HG03558 (cell line): ENCODE data around the gene CALB2.
"Not testable (repeated sequence)": the region's sequence is repeated elsewhere in the genome, so short reads cannot be mapped to it uniquely, and the experiment has no call there.

Source experiments
- ATAC-seq: cut with Tn5 transposase; IDR thresholded peaks from one replicate; pipeline ENCODE4 v1.9.1; 2021; ENCODE audit warnings: moderate number of reproducible peaks; ENCODE audit not compliant: unreplicated experiment; ENCODE audit errors: extremely low read depth

CALB2 gene

DNA sequence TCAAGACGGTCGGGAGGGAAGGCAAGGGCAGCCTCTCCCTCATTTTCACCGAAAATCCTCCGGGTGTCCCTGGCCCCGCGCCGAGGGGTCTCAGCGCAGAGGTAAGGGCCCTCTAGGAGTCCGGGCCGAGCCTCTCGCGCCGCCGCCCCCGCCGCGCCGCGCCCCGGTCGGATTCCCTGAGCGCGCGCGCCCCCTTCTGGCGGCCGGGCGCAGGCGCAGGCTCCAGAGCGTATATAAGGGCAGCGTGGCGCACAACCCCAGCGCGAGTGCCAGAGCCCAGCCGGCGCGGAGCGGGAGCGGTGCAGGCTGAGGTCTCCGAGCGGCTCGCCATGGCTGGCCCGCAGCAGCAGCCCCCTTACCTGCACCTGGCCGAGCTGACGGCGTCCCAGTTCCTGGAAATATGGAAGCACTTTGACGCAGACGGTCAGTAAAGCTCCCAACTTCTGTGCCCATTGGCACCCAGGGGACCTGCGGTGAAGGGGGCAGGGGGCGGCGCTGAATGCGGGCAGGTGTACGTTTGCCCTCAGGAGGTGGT lies at the start of gene CALB2:
Gene CALB2, plus strand, starts transcription at position 260 of the 535 bp plus-strand sequence. Its CDS starts 70 bp downstream, at position 330.
- ATAC-seq: peak; percentile 62

- ATAC-seq: no peak
Measured at GRCh38 chr16:71311553-71312158, 46.9 kb upstream of the CALB2 start.

DNA sequence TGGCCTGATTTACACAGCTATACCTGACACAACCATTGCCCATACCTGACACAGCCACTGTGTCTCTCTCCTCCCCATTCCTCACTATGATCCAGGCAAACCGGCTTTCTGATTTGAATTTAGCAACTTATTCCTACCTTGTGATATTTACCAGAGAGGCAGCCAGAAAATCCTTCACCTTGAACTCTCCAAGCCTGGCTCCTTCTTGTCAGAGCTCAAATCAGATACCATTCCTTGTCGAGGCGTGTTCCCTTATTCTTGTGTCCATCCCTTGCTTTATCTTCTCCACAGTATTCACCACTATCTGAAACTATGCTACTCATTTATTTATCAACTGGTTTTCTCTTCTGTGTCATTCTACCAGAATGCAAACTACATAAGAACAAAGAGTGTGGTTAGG lies 44.9 kb upstream of the CALB2 start:
- not testable (repeated sequence) for ATAC-seq

DNA sequence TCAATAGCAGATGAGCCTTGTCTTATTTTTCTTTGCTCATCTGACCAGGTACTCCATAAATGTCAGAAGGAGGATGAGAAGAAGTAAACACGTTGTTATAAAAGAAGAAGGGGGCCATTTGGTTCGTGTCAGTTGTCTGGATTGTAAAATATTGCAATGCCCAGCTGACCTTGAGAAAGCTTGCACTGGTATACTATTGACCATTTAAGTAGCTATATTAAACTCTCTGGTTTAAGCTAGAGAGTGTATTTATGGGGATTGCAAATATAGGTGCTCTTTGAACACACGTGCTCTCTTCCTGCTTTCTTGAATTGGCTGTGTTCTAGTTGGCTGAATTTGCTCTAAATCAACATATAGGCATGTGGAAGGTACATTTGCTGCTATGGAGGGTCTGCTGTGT lies 43.3 kb upstream of the CALB2 start:
- no peak for ATAC-seq

DNA sequence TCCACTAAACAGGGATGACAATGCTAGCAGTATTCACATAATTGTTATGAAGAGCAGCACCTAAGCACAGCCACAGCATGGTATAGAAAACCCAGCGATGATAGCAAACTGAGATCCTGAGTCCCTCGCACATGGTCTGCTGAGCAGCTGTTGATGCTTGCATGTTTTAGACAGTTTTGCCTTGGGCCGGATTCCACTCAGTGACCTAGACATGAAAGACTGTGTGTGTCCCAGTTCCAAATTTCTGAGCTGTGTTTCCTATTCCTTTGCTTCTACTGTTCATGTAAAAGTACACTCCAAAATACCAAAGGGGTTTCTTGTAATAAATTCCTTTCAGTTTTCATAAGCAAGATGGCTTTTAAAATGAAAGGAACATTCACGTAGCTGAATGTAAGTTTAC lies 38.5 kb upstream of the CALB2 start:
- no peak for ATAC-seq

DNA sequence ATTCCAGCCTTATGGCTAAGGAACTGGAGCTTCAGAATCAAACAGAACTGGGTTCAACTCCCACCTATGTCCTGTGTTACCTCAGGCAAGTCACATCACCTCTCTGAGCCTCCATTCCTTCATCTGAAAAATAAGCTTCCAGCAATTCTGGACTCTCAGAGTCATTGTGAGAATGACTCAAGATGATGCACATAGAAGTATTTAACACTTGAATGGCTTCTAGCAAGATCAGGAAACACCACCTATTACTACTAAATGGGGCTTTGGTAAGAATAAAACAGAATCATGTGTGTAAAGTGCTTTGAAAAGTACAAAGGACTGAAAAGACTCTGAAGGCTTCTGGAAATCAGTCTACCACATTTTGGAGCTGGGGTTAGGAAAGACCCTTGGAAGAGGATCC lies 30.8 kb upstream of the CALB2 start:
- ATAC-seq: no peak

GRCh38 chr16:71328151-71328550 lies 30.4 kb upstream of the CALB2 start:
- no peak for ATAC-seq

DNA sequence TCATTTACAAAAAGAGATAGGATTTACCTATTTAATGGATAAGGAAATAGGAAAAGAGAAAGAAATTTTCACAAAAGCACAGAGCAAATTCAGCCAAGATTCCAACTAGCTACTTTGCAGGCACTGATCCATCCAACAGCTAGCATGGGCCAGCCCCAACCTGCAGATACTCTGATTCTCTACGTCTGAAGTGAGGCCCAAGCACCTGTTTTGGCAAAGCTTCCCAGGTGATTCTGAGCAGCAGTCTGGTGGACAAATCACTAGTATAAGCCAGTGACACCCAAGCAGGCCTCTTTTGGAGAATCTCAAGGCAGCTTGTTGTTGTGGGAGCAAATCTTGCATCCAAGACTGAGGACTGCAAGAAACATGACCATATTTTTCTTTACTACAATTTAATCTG lies 20.9 kb upstream of the CALB2 start:
- ATAC-seq: no peak

GRCh38 chr16:71338193-71338592 lies 20.3 kb upstream of the CALB2 start:
- no peak for ATAC-seq

DNA sequence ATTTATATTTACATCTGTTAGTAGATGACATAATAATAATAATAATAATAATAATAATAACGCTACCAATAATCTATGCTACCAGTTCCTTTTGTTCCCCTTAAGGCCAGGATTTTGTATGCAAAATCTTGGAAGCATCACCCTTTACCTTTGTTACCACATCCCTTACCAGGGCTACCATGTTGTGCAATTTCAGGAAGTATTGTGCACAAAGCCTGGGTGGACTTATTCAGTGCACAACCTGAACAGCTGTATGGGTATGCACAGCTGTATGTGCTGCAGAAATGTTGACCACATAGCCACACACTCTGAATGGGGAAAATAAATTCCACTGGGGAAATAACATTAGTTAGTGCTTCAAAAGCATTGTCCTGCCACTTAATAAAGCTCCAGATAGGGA lies 19.9 kb upstream of the CALB2 start:
- ATAC-seq: no peak

GRCh38 chr16:71339236-71340171 lies 19.0 kb upstream of the CALB2 start:
- ATAC-seq: no peak

DNA sequence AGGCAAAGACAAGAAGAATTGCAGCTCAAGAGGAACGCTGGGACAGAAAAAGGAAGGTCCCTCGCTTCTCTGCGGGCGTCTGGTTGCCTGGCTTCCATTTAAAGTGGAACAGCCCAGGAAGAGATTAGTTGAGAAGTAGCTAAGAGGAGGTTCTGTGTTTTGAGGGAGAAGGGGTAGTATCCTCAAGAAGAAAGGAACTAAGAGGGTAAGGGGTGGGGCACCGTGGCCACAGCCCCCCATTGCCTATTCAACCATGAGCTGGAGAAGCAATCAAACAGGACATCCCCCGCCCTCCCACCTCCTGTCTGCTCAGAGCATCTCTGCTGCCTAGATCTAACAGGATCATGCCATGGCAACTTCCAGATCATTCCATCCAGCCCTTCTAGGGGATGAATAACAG lies 18.1 kb upstream of the CALB2 start:
- no peak for ATAC-seq

GRCh38 chr16:71341881-71342280 lies 16.6 kb upstream of the CALB2 start:
- ATAC-seq: no peak

GRCh38 chr16:71343078-71343477 lies 15.4 kb upstream of the CALB2 start:
- ATAC-seq: no peak

DNA sequence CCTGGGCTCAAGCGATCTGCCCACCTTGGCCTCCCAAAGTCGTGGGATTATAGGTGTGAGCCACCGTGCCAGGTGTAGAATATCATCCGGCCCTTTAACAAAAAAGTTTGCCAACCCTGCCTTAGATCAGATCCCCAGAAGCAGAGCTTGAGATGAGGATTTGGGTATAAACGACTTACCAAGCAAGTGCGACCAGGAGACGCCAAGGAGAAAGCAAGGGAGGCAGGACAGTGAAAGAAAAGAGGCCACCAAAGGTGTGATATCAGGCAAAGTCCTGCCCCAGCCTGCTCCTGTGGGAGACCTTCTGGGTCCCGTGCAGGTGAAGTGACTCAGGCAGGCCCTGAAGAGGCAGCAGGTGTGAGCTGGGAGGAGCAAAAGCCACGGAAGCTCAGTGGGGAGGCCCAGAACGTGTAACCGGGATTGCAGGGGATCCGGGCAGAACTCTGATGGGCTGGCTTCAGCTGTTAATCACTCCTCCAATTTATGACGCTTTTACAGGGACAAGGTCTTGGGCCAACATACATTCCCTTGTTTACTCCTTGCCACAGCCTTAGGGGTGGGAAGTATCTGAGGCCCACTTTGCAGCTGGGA lies 14.1 kb upstream of the CALB2 start:
- no peak for ATAC-seq

DNA sequence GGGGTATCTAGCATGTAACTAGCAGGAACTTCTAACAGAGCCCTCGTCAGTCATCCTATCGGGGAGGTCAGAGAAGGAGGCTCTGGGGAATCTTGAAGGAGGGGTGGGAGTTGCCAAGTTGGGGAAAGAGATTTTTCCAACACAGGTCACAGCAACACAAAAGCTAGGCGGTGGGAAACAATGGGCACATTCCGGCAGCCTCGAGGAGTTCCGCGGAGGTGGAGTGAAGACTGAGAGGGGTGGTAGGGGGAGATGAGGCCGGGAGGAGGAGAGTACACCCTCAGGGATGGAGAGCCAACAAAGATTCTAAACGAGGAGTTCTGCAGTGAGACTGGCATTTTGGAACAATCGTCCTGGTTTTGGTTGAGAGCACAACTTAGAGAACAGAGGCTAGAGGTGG lies 13.5 kb upstream of the CALB2 start:
- ATAC-seq: no peak

DNA sequence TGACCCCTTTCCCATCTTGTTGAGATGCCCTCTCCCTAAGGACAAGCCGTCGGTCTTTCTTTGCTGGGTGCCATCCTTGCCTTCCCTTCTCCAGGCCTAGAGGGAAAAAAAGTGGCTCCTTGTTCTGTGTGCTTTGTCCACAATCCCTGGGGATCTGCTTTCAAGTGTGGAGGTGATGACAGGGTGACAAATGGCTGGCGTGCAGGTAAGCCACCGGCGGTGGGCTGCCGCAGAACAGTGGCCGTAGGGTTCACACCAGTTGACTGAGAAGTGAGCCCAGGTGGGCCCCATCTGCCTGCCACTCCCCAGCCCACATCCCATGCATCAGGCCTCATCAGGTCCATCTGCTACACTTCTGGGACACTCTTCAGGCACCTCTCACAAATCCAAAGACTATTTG lies 11.4 kb upstream of the CALB2 start:
- no peak for ATAC-seq

GRCh38 chr16:71348262-71349085 lies 10.0 kb upstream of the CALB2 start:
- ATAC-seq: no peak

GRCh38 chr16:71350821-71351557 lies 7.5 kb upstream of the CALB2 start:
- no peak for ATAC-seq

GRCh38 chr16:71351558-71351901 lies 7.0 kb upstream of the CALB2 start:
- ATAC-seq: no peak
